ENCODE measurements around the gene C20orf202.

Gene C20orf202

GRCh38 chr20:1205802-1206201 lies 2.5 kb downstream of the C20orf202 start:
- no peak for TF ChIP-seq CTCF (IDR thresholded peaks at IDR 0.05; ENCODE audit: borderline replicate concordance, insufficient read depth, low read depth, low read length)
- no peak overlapping the region for H3K4me3 ChIP-seq (ENCODE audit: low read depth, low read length)

- no peak for TF ChIP-seq CTCF (IDR thresholded peaks at IDR 0.05; ENCODE audit: borderline replicate concordance, insufficient read depth, low read depth, low read length)
Measured at GRCh38 chr20:1206366-1207148, 3.3 kb downstream of the C20orf202 start.

GRCh38 chr20:1207293-1207878 lies 4.1 kb downstream of the C20orf202 start:
- no peak overlapping the region for H3K4me3 ChIP-seq (ENCODE audit: low read depth, low read length)
- no peak for TF ChIP-seq CTCF (IDR thresholded peaks at IDR 0.05; ENCODE audit: borderline replicate concordance, insufficient read depth, low read depth, low read length)

More at GRCh38 chr20:1206366-1207148, 3.3 kb downstream of the C20orf202 start:
- no peak overlapping the region for H3K4me3 ChIP-seq (ENCODE audit: low read depth, low read length)

GRCh38 chr20:1209447-1210387 lies 6.5 kb downstream of the C20orf202 start:
- no peak for TF ChIP-seq CTCF (IDR thresholded peaks at IDR 0.05; ENCODE audit: borderline replicate concordance, insufficient read depth, low read depth, low read length)
- no peak overlapping the region for H3K4me3 ChIP-seq (ENCODE audit: low read depth, low read length)

GRCh38 chr20:1210501-1210900 lies 7.2 kb downstream of the C20orf202 start:
- no peak overlapping the region for H3K4me3 ChIP-seq (ENCODE audit: low read depth, low read length)

GRCh38 chr20:1212023-1212422 lies 8.8 kb downstream of the C20orf202 start:
- no peak overlapping the region for H3K4me3 ChIP-seq (ENCODE audit: low read depth, low read length)
- TF ChIP-seq CTCF (IDR thresholded peaks at IDR 0.05; ENCODE audit: borderline replicate concordance, insufficient read depth, low read depth, low read length), result no peak

More at GRCh38 chr20:1210501-1210900, 7.2 kb downstream of the C20orf202 start:
- TF ChIP-seq CTCF (IDR thresholded peaks at IDR 0.05; ENCODE audit: borderline replicate concordance, insufficient read depth, low read depth, low read length), result no peak

Measured in GM12875 (cell line).